Endothelial cell of umbilical vein (primary cell): Measurements from ENCODE around the gene KRTAP27-1. TPM values are rescaled to one million over a fixed set of nuclear protein-coding genes. Genes with fewer than 3 reads are reported as not detected.

Experiments
- BruUV-seq: library from RNA; stranded (reverse); fragments of 400-500 nt; replicated peaks from 2 replicates; lab custom pipeline; 2021; lab: Mats Ljungman, UMichigan
- CTCF ChIA-PET: fragments of 300-600, 350-600 bp; sonication (Branson Sonifier 250); formaldehyde crosslinking; loops from one replicate; lab custom pipeline; 2021; ENCODE audit warnings: antibody characterized with exemption, inconsistent platforms; lab: Charles Lee
- POLR2A ChIA-PET: fragments of 300-600, 350-600 bp; sonication (Branson Sonifier 250); formaldehyde crosslinking; loops from one replicate; lab custom pipeline; 2021; ENCODE audit warnings: antibody characterized with exemption, inconsistent platforms; lab: Charles Lee
- DNase-seq: peaks from one replicate; pipeline ENCODE4 v3.0.0-alpha.2; 2011; ENCODE audit warnings: low read depth, low spot score
- FAIRE-seq: peaks from 2 replicates; lab custom pipeline; 2011; peaks lifted over from hg19 to GRCh38; lab: Jason Lieb, UNC
- H2AFZ ChIP-seq: 2 replicates; pipeline ENCODE4 v1.6.0; 2012; ENCODE audit warnings: low read depth, low read length, control low read depth, inconsistent platforms
- H3K27ac ChIP-seq: 2 replicates; pipeline ENCODE4 v1.5.1; 2011; ENCODE audit warnings: low read depth, mild to moderate bottlenecking, control low read depth, low read length, moderate library complexity; ENCODE audit not compliant: insufficient read depth
- H3K27me3 ChIP-seq, 2 experiments: 2 replicates each; pipeline versions ENCODE4 v1.6.0 to v1.6.1; 2011; ENCODE audit warnings: low read length in 2 of 2, mixed read lengths in 1 of 2; ENCODE audit not compliant: control insufficient read depth in 2 of 2, insufficient read depth in 2 of 2
- H3K36me3 ChIP-seq, 2 experiments: 2 replicates in 1 of 2; 3 replicates in 1 of 2; pipeline ENCODE4 v1.5.1; 2011; ENCODE audit warnings: low read length in 2 of 2, mild to moderate bottlenecking in 1 of 2, moderate library complexity in 1 of 2; ENCODE audit not compliant: control insufficient read depth in 2 of 2, insufficient read depth in 2 of 2; ENCODE audit errors: extremely low read depth in 1 of 2
- H3K4me1 ChIP-seq: 3 replicates; pipeline ENCODE4 v1.5.1; 2011; ENCODE audit warnings: mild to moderate bottlenecking, low read length; ENCODE audit not compliant: control insufficient read depth, insufficient read depth; ENCODE audit errors: extremely low read depth
- H3K4me2 ChIP-seq: 2 replicates; pipeline ENCODE4 v1.6.1; 2011; ENCODE audit warnings: low read length, control low read depth, mixed read lengths; ENCODE audit not compliant: insufficient read depth
- H3K4me3 ChIP-seq, 3 experiments: fragments of 200-600 bp in 1 of 3; sonication (generic), shearing (Covaris generic) in 1 of 3; replicated peaks in 1 of 3; 2 replicates each; pipeline ENCODE4 v1.5.1; 2011 to 2016; ENCODE audit warnings: control low read depth in 3 of 3, low read length in 3 of 3, mild to moderate bottlenecking in 2 of 3, inconsistent platforms in 1 of 3, low read depth in 1 of 3, moderate library complexity in 1 of 3; ENCODE audit not compliant: insufficient read depth in 1 of 3
- H3K79me2 ChIP-seq: 2 replicates; pipeline ENCODE4 v1.6.0; 2012; ENCODE audit warnings: low read length, inconsistent platforms; ENCODE audit not compliant: control insufficient read depth, insufficient read depth
- H3K9ac ChIP-seq: replicated peaks from 2 replicates; pipeline ENCODE3; 2011; ENCODE audit warnings: low read length, control low read depth; ENCODE audit not compliant: insufficient read depth; ENCODE audit errors: extremely low read depth
- H3K9me1 ChIP-seq: replicated peaks from 3 replicates; pipeline ENCODE4 v1.6.0; 2011; ENCODE audit warnings: mild to moderate bottlenecking, low read length; ENCODE audit not compliant: control insufficient read depth, insufficient read depth; ENCODE audit errors: extremely low read depth
- H3K9me3 ChIP-seq: replicated peaks from 2 replicates; pipeline ENCODE4 v1.5.1; 2012; ENCODE audit warnings: low read length, inconsistent platforms; ENCODE audit not compliant: control insufficient read depth, insufficient read depth
- H4K20me1 ChIP-seq: replicated peaks from 2 replicates; pipeline ENCODE3; 2011; ENCODE audit warnings: mild to moderate bottlenecking, low read length; ENCODE audit not compliant: control insufficient read depth, insufficient read depth; ENCODE audit errors: extremely low read depth
- CTCF ChIP-seq, 2 donors: IDR thresholded peaks; 1 replicate in 1 of 2; 2 replicates in 1 of 2; pipeline ENCODE4 v1.5.1; 2011; ENCODE audit warnings: low read length in 2 of 2, mild to moderate bottlenecking in 2 of 2, moderate library complexity in 2 of 2, control low read depth in 1 of 2, inconsistent platforms in 1 of 2, low read depth in 1 of 2; ENCODE audit not compliant: insufficient read depth in 1 of 2; ENCODE audit errors: extremely low read depth in 1 of 2
- EZH2 ChIP-seq: IDR thresholded peaks from 2 replicates; pipeline ENCODE4 v1.6.1; 2012; ENCODE audit warnings: borderline replicate concordance, low read depth, mild to moderate bottlenecking, moderate library complexity, low read length, inconsistent platforms; ENCODE audit not compliant: severe bottlenecking
- FOS ChIP-seq: IDR thresholded peaks from 2 replicates; pipeline ENCODE4 v1.6.1; 2011; ENCODE audit warnings: mild to moderate bottlenecking, low read length, moderate library complexity, borderline replicate concordance; ENCODE audit not compliant: insufficient read depth
- GATA2 ChIP-seq: IDR thresholded peaks from 2 replicates; pipeline ENCODE4 v1.7.0; 2011; ENCODE audit warnings: low read depth, mild to moderate bottlenecking, moderate library complexity, mixed read lengths, low read length; ENCODE audit not compliant: insufficient read length, insufficient read depth
- JUN ChIP-seq: IDR thresholded peaks from 2 replicates; pipeline ENCODE4 v1.6.1; 2011; ENCODE audit warnings: borderline replicate concordance, low read depth; ENCODE audit not compliant: insufficient read length, insufficient read depth
- MYC ChIP-seq: IDR thresholded peaks from one replicate; pipeline ENCODE4 v1.6.1; 2011; ENCODE audit warnings: mild to moderate bottlenecking, low read depth, low read length
- POLR2A ChIP-seq: IDR thresholded peaks from 2 replicates; pipeline ENCODE4 v1.6.1; 2012; ENCODE audit warnings: low read depth, mild to moderate bottlenecking, control low read depth, low read length
- POLR2AphosphoS5 ChIP-seq: IDR thresholded peaks from 2 replicates; pipeline ENCODE4 v1.6.1; 2012; ENCODE audit warnings: low read depth, mild to moderate bottlenecking, control low read depth, low read length, moderate library complexity; ENCODE audit not compliant: insufficient read depth
- dilution Hi-C: fragments of 300-500 bp; cut with MboI; formaldehyde crosslinking; loops from one replicate; pipeline ENCODE4 v1.15.0; 2019; ENCODE audit warnings: low sequenced_read_pairs; ENCODE audit not compliant: extremely low pct_ligation_motif_present
- intact Hi-C: fragments of 100-400 bp; cut with micrococcal nuclease; formaldehyde crosslinking; loops from one replicate; pipeline ENCODE4 v1.10.0; 2022
- polyA plus RNA-seq, 4 experiments: library from polyadenylated mRNA; depleted of rRNA in 3 of 4; stranded (reverse) in 3 of 4; unstranded in 1 of 4; fragments of >200 nt; gene quantifications; 2 replicates each; pipeline versions ENCODE4 v1.2.1 to v1.2.3, GENCODE V29; 2011 to 2012; ENCODE audit warnings: missing spikeins in 1 of 4
- total RNA-seq: library from RNA; stranded (reverse); gene quantifications from 2 replicates; pipeline ENCODE4 v1.2.3, GENCODE V29; 2021
- TF ChIP-seq, protein P1 (sequence below): IDR thresholded peaks from 2 replicates; pipeline ENCODE4 v1.6.1; 2011; ENCODE audit not compliant: insufficient read depth, insufficient read length

Gene KRTAP27-1
- total and polyA plus RNA-seq, 2 donors (not counting 3 experiments of a cell fraction or from before 2014, with no cell fraction given) = not detected

- peaks cover 2% of the 10 kb centered on the region for H3K9me3 ChIP-seq
- CTCF ChIA-PET = no interaction called here
- no peaks in the 10 kb centered on the region for H3K27me3 ChIP-seq
- no peak overlapping the region for H3K27ac ChIP-seq
- FAIRE-seq (no peak), DNase-seq (no peak)
- no peak overlapping the region for H3K4me3 ChIP-seq
- dilution Hi-C loops = no loop called here
- POLR2A ChIA-PET = no interaction called here
- no peaks in the 10 kb centered on the region for H3K9me1 ChIP-seq
- no peak overlapping the region for H3K4me2 ChIP-seq
- no peaks in the 10 kb centered on the region for H3K4me1 ChIP-seq
- H3K9ac ChIP-seq = no peak overlapping the region
- intact Hi-C loops = no loop called here
- BruUV-seq = no TSS peak
- H3K36me3 ChIP-seq = no peaks in the 10 kb centered on the region
- TF ChIP-seq POLR2AphosphoS5 = no peak
- no peak for TF ChIP-seq GATA2
- no peak for TF ChIP-seq MYC
- no peak for TF ChIP-seq CTCF (IDR thresholded peaks at IDR 0.05; ENCODE audit: extremely low read depth in 1 of 2, insufficient read depth in 1 of 2, low read depth in 1 of 2, low read length in 2 of 2)
- TF ChIP-seq, protein P1, sequence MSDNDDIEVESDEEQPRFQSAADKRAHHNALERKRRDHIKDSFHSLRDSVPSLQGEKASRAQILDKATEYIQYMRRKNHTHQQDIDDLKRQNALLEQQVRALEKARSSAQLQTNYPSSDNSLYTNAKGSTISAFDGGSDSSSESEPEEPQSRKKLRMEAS = no peak
- TF ChIP-seq FOS = no peak
- TF ChIP-seq EZH2 = no peak
- no peak for TF ChIP-seq POLR2A
- TF ChIP-seq JUN = no peak
- no peaks in the 10 kb centered on the region for H4K20me1 ChIP-seq
- no peak overlapping the region for H2AFZ ChIP-seq
- H3K79me2 ChIP-seq = no peaks in the 10 kb centered on the region
Observed at GRCh38 chr21:30326390-30326789, 11.1 kb downstream of the KRTAP27-1 start.
